Measurements from ENCODE around the gene KCNK6.
A peak's percentile ranks its signal among the peaks of the same experiment; 100 is the strongest.
"Not testable (repeated sequence)": the region's sequence is repeated elsewhere in the genome, so short reads cannot be mapped to it uniquely, and the experiment has no call there.

The KCNK6 gene

DNA sequence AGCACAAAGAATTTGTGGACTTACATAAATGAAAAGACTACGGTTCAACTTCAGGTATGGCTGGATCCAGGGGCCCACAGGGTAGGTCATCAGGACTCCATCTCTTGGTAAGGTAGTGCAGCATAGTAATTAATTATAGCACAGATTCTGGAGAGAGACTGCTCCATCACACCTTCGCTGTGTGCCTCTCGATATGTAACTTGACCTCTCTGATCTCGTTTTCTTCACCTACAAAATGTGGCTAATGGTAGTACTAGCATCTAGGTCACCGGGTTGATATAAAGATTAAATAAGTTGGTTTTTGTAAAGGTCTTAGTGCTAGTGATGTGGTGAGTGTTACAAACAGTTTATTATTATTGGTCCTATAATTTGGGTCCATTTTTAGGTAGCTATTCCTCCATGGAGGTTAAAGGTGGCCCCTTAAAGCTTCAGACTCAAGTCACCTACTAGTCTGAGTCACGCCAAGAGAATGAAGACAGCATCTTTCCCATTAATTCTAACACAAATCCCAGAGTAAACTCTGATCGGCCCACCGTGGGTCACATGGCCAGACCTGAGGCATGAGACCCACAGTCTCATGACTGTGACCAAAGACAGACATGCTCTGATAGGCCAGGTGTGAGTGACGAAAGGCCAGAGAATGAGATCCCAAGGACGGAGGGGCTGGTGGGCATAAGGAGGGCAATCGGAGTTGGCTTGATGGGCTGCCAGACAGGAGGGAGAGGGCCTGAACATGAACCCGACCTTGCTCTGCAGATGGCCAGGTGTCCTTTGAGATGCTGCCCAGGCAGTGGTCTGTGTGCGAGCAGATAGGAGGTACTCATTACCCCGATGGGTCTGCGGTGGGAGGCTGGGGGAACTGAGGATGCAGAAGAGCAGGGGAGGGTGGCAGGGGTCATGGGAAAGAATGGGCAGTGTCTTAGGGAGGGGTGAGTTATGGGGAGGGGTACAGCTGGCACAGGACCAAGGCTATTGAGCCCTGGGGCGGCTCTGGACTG is 36.4 kb downstream of the KCNK6 start:
- DNase-seq (ENCODE audit: insufficient read length): no peak
- TF ChIP-seq TAF1 (IDR thresholded peaks at IDR 0.05; ENCODE audit: borderline replicate concordance, low read depth, low read length) (no peak), POLR2AphosphoS5 (IDR thresholded peaks at IDR 0.05; ENCODE audit: low read depth, low read length) (no peak), POLR2A (IDR thresholded peaks at IDR 0.05; ENCODE audit: low read depth, low read length) (no peak)
- FAIRE-seq: no peak

DNA sequence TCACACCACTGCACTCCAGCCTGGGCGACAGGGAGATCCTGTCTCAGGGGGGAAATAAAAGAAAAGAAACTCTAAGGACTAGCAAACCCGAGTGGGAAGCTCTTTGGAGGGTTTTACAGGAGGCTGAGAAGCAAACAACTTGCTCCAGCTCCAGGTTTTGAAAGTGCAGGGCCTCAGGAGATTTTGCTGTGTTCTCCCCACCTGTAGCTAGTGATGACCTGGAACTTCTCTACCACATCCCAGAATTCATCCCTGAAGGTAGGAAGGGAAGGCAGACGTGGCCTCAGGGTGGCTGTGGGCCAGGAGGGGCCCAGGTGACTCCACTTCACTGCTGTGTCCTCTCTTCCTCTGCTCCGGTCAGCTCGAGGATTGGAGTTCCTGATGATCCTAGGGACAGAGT is 38.4 kb downstream of the KCNK6 start:
- FAIRE-seq (no peak), DNase-seq (ENCODE audit: insufficient read length) (no peak)
- TF ChIP-seq POLR2AphosphoS5 (IDR thresholded peaks at IDR 0.05; ENCODE audit: low read depth, low read length) (no peak), TAF1 (IDR thresholded peaks at IDR 0.05; ENCODE audit: borderline replicate concordance, low read depth, low read length) (no peak), POLR2A (IDR thresholded peaks at IDR 0.05; ENCODE audit: low read depth, low read length) (no peak)

DNA sequence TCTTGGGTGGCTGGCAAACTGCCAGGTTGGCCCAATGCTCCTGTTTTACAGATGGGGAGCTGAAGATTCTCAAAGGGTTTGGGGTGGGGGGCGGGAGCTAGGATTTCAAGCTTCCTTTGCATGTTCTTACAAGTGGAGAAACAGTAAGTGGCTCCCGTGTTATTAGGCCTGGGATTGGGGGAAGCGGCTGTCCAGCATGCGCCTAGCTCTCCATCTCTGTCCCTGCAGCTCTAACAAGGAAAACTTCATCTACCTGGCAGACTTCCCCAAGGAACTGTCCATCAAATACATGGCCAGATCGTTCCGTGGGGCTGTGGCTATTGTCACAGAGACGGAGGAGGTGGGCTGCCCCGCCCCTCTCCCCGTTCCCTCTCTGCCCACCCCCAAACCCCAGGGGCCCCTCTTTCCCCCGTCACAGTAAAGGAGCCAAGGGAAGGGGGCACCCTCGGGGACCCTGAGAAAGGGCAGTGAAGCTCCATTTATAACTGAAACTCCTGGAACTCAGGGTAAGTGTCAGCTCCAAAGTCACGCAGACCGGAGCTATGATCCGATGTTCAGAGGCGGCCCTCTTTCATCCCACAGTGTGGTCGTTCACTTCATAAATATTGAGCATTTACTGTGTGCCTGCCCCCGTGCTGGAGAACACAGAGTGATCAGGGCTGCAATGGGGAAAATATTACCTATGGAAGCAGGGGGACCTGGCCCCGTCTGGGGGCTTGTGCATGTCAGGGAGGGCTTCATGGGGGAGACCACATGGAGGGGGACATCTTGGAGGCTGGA is 39.8 kb downstream of the KCNK6 start:
- TF ChIP-seq TAF1 (IDR thresholded peaks at IDR 0.05; ENCODE audit: borderline replicate concordance, low read depth, low read length) (no peak), POLR2AphosphoS5 (IDR thresholded peaks at IDR 0.05; ENCODE audit: low read depth, low read length) (no peak), POLR2A (IDR thresholded peaks at IDR 0.05; ENCODE audit: low read depth, low read length) (no peak)
- FAIRE-seq: no peak
- no peak for DNase-seq (ENCODE audit: insufficient read length)

DNA sequence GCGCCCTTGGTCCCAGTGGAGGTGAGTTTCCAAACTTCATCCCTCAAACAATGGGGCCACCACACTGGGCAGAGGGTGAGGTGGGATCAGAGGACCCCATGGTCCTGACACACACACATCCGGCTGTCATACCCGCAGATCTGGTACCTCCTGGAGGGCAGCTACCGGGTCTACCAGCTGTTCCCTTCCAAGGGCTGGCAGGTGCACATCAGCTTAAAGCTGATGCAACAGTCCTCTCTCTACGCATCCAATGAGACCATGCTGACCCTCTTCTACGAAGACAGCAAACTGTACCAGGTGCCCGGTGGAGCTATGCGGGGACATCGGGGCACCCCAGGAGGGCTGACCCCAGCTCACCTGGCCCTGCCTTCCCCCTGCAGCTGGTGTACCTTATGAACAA is 40.7 kb downstream of the KCNK6 start:
- TF ChIP-seq POLR2A (IDR thresholded peaks at IDR 0.05; ENCODE audit: low read depth, low read length): no peak
- no peak for FAIRE-seq
- no peak for DNase-seq (ENCODE audit: insufficient read length)

DNA sequence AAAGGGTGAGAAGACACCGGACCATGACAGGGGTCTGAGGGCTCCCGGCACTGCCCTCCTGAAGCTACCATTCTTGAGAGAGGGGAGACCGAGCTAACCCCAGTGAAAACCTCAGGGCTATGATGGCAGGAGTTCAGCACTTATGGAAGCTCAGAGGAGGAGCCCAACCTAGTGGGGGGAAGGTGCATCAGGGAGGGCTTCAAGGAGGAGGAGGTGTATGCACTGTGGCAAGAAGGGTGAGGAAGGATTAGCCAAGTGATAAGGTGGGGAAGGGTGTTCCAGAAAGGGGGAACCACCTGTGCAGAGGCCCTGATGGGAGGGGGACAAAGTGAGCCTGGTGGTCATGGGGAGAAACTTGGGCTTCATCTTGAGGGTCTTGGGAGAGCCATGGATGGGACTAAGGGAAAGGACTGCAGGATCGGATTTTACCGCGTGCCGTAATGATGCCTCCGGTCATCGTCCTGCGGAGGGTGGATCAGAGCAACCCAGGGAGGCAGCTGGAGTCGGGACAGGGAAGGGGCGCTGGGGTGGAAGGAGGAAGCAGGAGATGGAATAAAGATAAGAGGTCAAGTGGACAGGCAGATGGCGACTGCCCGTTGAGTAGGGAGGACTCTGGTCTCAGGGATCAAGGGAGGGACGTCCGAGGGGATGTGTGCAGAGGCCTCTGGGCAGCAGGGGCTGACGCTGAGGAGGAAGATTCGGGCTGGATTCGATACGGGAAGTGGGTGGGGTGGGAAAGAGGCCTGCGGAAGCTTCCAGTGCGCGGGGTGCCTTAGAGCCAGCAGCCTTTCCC is 41.4 kb downstream of the KCNK6 start:
- DNase-seq (ENCODE audit: insufficient read length) (no peak), FAIRE-seq (no peak)
- no peak for TF ChIP-seq TAF1 (IDR thresholded peaks at IDR 0.05; ENCODE audit: borderline replicate concordance, low read depth, low read length)
- TF ChIP-seq POLR2A (IDR thresholded peaks at IDR 0.05; ENCODE audit: low read depth, low read length): no peak
- no peak for TF ChIP-seq POLR2AphosphoS5 (IDR thresholded peaks at IDR 0.05; ENCODE audit: low read depth, low read length)

DNA sequence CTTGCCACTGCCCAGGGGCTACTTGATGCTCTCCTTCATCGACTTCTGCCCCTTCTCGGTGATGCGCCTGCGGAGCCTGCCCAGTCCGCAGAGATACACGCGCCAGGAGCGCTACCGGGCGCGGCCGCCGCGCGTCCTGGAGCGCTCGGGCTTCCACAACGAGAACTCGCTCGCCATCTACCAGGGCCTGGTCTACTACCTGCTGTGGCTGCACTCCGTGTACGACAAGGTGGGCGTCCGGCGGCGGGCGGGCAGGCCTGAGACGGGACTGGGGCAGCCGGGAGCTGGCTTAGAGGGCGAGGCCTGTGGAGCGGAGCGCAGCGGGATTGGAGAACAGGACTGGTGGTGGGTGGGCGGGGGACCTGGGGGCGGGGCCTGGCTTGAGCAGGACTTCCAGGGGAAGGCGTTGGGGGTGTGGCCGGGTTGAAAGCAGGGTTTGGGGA is 42.0 kb downstream of the KCNK6 start:
- DNase-seq (ENCODE audit: insufficient read length) (peak; percentile 71), FAIRE-seq (peak; percentile 33)
- no peak for TF ChIP-seq POLR2A (IDR thresholded peaks at IDR 0.05; ENCODE audit: low read depth, low read length)
- no peak for TF ChIP-seq TAF1 (IDR thresholded peaks at IDR 0.05; ENCODE audit: borderline replicate concordance, low read depth, low read length)
- no peak for TF ChIP-seq POLR2AphosphoS5 (IDR thresholded peaks at IDR 0.05; ENCODE audit: low read depth, low read length)

DNA sequence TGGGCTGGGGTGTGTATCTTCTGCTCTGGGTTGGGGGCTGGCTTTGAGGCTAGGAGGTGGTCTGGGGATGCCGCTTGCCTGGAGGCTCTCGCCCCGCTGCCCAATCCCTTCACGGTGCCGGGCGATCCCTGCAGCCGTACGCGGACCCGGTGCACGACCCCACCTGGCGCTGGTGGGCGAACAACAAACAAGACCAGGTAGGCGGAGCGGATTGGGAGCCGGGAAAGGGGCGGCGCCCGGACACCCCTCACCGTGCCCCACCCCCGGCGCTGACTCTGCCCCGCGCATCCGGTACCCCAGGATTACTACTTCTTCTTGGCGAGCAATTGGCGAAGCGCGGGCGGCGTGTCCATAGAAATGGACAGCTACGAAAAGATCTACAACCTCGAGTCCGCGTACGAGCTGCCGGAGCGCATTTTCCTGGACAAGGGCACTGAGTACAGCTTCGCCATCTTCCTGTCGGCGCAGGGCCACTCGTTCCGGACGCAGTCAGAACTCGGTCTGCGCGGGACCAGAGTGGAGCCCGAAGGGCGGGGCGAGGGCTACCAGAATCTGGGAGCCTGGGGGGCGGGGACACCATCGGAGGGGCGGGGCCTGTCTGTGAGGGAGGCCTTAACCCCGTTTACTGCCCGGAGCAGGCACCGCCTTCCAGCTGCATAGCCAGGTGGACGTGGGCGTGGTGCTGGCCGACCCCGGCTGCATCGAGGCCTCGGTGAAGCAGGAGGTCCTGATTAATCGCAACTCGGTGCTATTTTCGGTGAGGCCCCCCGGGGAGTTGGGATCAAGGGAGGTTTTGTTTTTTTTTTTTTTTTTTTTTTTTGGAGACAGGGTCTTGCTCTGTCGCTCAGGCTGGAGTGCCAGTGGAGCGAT is 42.7 kb downstream of the KCNK6 start:
- FAIRE-seq (peak; percentile 5), DNase-seq (ENCODE audit: insufficient read length) (peak; percentile 63)
- TF ChIP-seq TAF1 (IDR thresholded peaks at IDR 0.05; ENCODE audit: borderline replicate concordance, low read depth, low read length): no peak
- TF ChIP-seq POLR2A (IDR thresholded peaks at IDR 0.05; ENCODE audit: low read depth, low read length): no peak
- TF ChIP-seq POLR2AphosphoS5 (IDR thresholded peaks at IDR 0.05; ENCODE audit: low read depth, low read length): no peak

DNA sequence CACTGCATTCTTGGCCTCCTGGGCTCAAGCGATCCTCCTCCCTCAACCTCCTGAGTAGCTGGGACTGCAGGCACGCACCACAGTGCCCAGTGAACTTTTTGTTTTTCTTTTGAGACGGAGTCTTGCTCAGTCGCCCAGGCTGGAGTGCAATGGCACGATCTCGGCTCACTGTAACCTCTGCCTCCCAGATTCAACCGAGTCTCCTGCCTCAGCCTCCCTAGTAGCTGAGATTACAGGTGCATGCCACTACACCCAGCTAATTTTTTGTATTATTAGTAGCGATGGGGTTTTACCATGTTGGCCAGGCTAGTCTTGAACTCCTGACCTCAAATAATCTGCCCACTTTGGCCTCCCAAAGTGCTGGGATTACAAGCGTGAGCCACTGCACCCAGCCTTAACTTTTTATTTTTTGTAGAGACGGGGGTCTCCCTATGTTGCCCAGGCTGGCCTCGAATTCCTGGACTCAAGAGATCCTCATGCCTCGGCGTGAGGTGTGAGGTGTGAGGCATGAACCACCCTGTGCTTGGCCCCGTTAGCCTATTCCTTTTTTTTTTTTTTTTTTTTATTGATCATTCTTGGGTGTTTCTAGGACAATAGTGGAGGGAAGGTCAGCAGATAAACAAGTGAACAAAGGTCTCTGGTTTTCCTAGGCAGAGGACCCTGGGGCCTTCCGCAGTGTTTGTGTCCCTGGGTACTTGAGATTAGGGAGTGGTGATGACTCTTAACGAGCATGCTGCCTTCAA is 43.5 kb downstream of the KCNK6 start:
- not testable (repeated sequence) for DNase-seq (ENCODE audit: insufficient read length); FAIRE-seq

DNA sequence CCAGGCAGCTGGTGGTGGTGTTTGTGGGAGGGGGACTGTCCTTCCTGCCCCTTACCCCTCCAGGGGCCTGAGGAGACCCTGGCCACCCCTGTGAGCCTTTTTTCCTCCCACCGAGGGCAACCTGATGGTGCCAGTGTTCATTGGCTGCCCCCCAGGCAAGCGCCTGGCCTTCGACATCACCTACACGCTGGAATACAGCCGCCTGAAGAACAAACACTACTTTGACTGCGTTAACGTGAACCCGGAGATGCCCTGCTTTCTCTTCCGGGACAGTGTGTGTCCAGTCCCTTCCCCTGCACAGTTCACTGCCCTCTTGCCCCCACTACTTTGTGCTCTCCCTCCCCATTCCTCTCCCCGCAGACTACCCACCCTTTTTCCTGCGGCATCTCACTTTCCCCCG is 47.4 kb downstream of the KCNK6 start:
- DNase-seq (ENCODE audit: insufficient read length) (no peak), FAIRE-seq (no peak)
- TF ChIP-seq TAF1 (IDR thresholded peaks at IDR 0.05; ENCODE audit: borderline replicate concordance, low read depth, low read length) (no peak), POLR2A (IDR thresholded peaks at IDR 0.05; ENCODE audit: low read depth, low read length) (no peak), POLR2AphosphoS5 (IDR thresholded peaks at IDR 0.05; ENCODE audit: low read depth, low read length) (no peak)

DNA sequence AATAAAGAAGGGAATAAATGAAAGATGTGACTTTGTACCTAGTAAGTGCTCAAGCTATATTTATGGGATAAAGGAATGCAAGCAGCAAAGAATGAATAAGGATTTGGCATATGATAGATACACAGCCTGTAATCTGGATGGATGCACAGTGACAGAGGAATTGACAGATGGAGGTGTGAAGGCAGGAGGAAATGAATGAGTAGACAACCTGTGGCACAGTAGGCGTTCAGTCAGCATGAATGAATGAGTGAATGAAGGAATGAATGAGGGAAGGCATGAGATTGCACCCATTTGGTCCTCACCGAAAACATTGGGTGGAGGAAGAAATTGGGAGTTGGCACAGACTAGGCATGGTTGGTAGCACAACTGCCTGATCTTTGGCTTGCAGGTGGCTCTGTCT is 49.9 kb downstream of the KCNK6 start:
- TF ChIP-seq POLR2A (IDR thresholded peaks at IDR 0.05; ENCODE audit: low read depth, low read length): no peak
- TF ChIP-seq TAF1 (IDR thresholded peaks at IDR 0.05; ENCODE audit: borderline replicate concordance, low read depth, low read length): no peak
- TF ChIP-seq POLR2AphosphoS5 (IDR thresholded peaks at IDR 0.05; ENCODE audit: low read depth, low read length): no peak
- DNase-seq (ENCODE audit: insufficient read length) (no peak), FAIRE-seq (no peak)
